Measurements from ENCODE around the gene METAP1.
"Not testable (repeated sequence)": the region's sequence is repeated elsewhere in the genome, so short reads cannot be mapped to it uniquely, and the experiment has no call there.

METAP1 gene

GRCh38 chr4:99102634-99103033 is 107.1 kb downstream of the METAP1 start:
- Histone ChIP-seq H3K9me3 (ENCODE audit: control insufficient read depth in 1 of 2, low read length in 2 of 2) (no peaks in the 10 kb centered on the region), H3K36me3 (ENCODE audit: control insufficient read depth in 1 of 2, insufficient read depth in 2 of 2, low read length in 2 of 2) (no peaks in the 10 kb centered on the region), H3K27ac (ENCODE audit: low read length) (no peak overlapping the region), H3K4me1 (ENCODE audit: control insufficient read depth in 1 of 2, insufficient read depth in 2 of 2, low read length in 2 of 2) (no peaks in the 10 kb centered on the region), H3K4me3 (ENCODE audit: low read depth in 1 of 2, low read length in 2 of 2) (no peak overlapping the region), H3K27me3 (ENCODE audit: low read depth, low read length) (no peaks in the 10 kb centered on the region)

- no peak overlapping the region for H3K27ac ChIP-seq (ENCODE audit: low read length)
- no peaks in the 10 kb centered on the region for H3K4me1 ChIP-seq (ENCODE audit: control insufficient read depth in 1 of 2, insufficient read depth in 2 of 2, low read length in 2 of 2)
- no peaks in the 10 kb centered on the region for H3K27me3 ChIP-seq (ENCODE audit: low read depth, low read length)
- no peak overlapping the region for H3K4me3 ChIP-seq (ENCODE audit: low read depth in 1 of 2, low read length in 2 of 2)
- H3K36me3 ChIP-seq (ENCODE audit: control insufficient read depth in 1 of 2, insufficient read depth in 2 of 2, low read length in 2 of 2): no peaks in the 10 kb centered on the region
- no peaks in the 10 kb centered on the region for H3K9me3 ChIP-seq (ENCODE audit: control insufficient read depth in 1 of 2, low read length in 2 of 2)
These were observed 107.6 kb downstream of the METAP1 start for GRCh38 chr4:99103166-99103565.

- Histone ChIP-seq H3K9me3 (ENCODE audit: control insufficient read depth in 1 of 2, low read length in 2 of 2) (no peaks in the 10 kb centered on the region), H3K36me3 (ENCODE audit: control insufficient read depth in 1 of 2, insufficient read depth in 2 of 2, low read length in 2 of 2) (no peaks in the 10 kb centered on the region), H3K4me1 (ENCODE audit: control insufficient read depth in 1 of 2, insufficient read depth in 2 of 2, low read length in 2 of 2) (no peaks in the 10 kb centered on the region), H3K27ac (ENCODE audit: low read length) (no peak overlapping the region), H3K4me3 (ENCODE audit: low read depth in 1 of 2, low read length in 2 of 2) (no peak overlapping the region), H3K27me3 (ENCODE audit: low read depth, low read length) (no peaks in the 10 kb centered on the region)
These were observed 108.6 kb downstream of the METAP1 start for GRCh38 chr4:99104153-99104552.

GRCh38 chr4:99109286-99109685 is 113.8 kb downstream of the METAP1 start:
- H3K4me1 ChIP-seq (ENCODE audit: control insufficient read depth in 1 of 2, insufficient read depth in 2 of 2, low read length in 2 of 2); H3K27ac ChIP-seq (ENCODE audit: low read length); H3K9me3 ChIP-seq (ENCODE audit: control insufficient read depth in 1 of 2, low read length in 2 of 2); H3K4me3 ChIP-seq (ENCODE audit: low read depth in 1 of 2, low read length in 2 of 2); H3K36me3 ChIP-seq (ENCODE audit: control insufficient read depth in 1 of 2, insufficient read depth in 2 of 2, low read length in 2 of 2); H3K27me3 ChIP-seq (ENCODE audit: low read depth, low read length): not testable (repeated sequence)
